GM21723 (cell line): ENCODE results near the gene HAUS5.
"Not testable (repeated sequence)": the region's sequence is repeated elsewhere in the genome, so short reads cannot be mapped to it uniquely, and the experiment has no call there.

Source experiments
- ATAC-seq: cut with Tn5 transposase; IDR thresholded peaks from one replicate; pipeline ENCODE4 v1.9.1; 2021; ENCODE audit warnings: mild to moderate bottlenecking, moderate library complexity; ENCODE audit not compliant: unreplicated experiment

HAUS5 gene

GRCh38 chr19:35642312-35642711, 29.8 kb downstream of the HAUS5 start:
- no peak for ATAC-seq

- no peak for ATAC-seq
These were observed 30.3 kb downstream of the HAUS5 start for GRCh38 chr19:35642798-35643254.

GRCh38 chr19:35643255-35644205, 31.0 kb downstream of the HAUS5 start:
- peak; percentile 47 for ATAC-seq

- peak; percentile 68 for ATAC-seq
These were observed 31.9 kb downstream of the HAUS5 start for GRCh38 chr19:35644206-35644986.

- no peak for ATAC-seq
These were observed 32.6 kb downstream of the HAUS5 start for GRCh38 chr19:35644987-35645679.

- ATAC-seq, result no peak
These were observed 33.4 kb downstream of the HAUS5 start for GRCh38 chr19:35645680-35646511.

GRCh38 chr19:35648017-35648961, 35.8 kb downstream of the HAUS5 start, which contains the start of gene COX6B1:
Gene COX6B1, plus strand, starts transcription at chr19:35648323. Its CDS starts 2,921 bp downstream, at chr19:35651244.
- ATAC-seq, result peak; percentile 52

GRCh38 chr19:35650581-35650980, 38.0 kb downstream of the HAUS5 start:
- ATAC-seq, result no peak

GRCh38 chr19:35654828-35655227, 42.3 kb downstream of the HAUS5 start:
- ATAC-seq, result not testable (repeated sequence)

- no peak for ATAC-seq
These were observed 43.1 kb downstream of the HAUS5 start for GRCh38 chr19:35655600-35655999.

GRCh38 chr19:35656700-35657099, 44.2 kb downstream of the HAUS5 start:
- ATAC-seq, result no peak

GRCh38 chr19:35657904-35658700, 45.6 kb downstream of the HAUS5 start:
- no peak for ATAC-seq

- no peak for ATAC-seq
These were observed 49.4 kb downstream of the HAUS5 start for GRCh38 chr19:35661995-35662340.

GRCh38 chr19:35663981-35664380, 51.4 kb downstream of the HAUS5 start:
- ATAC-seq, result no peak

GRCh38 chr19:35665157-35665556, 52.6 kb downstream of the HAUS5 start:
- no peak for ATAC-seq

GRCh38 chr19:35665604-35666003, 53.1 kb downstream of the HAUS5 start:
- ATAC-seq, result no peak

GRCh38 chr19:35666251-35666913, 53.8 kb downstream of the HAUS5 start, which contains the start of gene UPK1A:
Gene UPK1A, plus strand, starts transcription at chr19:35666517. Its CDS starts 296 bp downstream, at chr19:35666813.
- no peak for ATAC-seq

- ATAC-seq, result no peak
These were observed 57.0 kb downstream of the HAUS5 start for GRCh38 chr19:35669566-35669965.
